Measurements from ENCODE around the gene OMG. TPM values are rescaled to one million over a fixed set of nuclear protein-coding genes. Genes with fewer than 3 reads are reported as not detected.

OMG gene
- total RNA-seq, 2 experiments from 2014 or later, result 0.11 to 0.18 TPM

DNA sequence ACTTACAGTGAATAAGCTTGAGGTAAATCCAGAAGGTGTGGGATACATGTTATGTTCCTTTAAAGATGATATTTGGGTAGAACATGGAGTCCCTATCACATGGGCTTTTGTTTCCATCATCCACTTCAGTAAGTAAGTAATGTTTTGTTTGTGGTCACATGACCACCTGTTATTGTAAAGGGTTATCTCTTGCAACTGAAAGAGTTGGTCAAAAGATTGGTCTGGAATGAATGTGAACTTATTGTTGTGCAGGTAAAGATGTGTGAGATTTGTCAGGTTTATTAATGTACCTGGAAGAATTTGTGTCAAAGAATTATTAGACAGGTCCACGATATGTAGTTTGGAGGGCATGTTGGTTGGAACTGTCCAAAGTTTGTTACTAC, 1.6 kb downstream of the OMG start:
- Mint-ChIP-seq H3K36me3 (ENCODE audit: low read depth) (peaks cover 3% of the 10 kb centered on the region), H3K27me3 (no peaks in the 10 kb centered on the region), H3K4me1 (ENCODE audit: low read depth) (peaks cover 5% of the 10 kb centered on the region), H3K4me3 (no peak overlapping the region), H3K27ac (no peak overlapping the region), H3K9me3 (no peaks in the 10 kb centered on the region)
- ChIA-PET CTCF (interaction anchor here (0.9 to 1.1 kb wide), 2 partner anchors 10 to 41 kb away, joined by 3 to 4 read pairs; no protein-coding TSS in a partner anchor), POLR2A (no interaction called here)
- intact Hi-C loops (cut with micrococcal nuclease), result no loop called here
- ATAC-seq, result no peak
- no peak for DNase-seq
- TF ChIP-seq, protein P1, sequence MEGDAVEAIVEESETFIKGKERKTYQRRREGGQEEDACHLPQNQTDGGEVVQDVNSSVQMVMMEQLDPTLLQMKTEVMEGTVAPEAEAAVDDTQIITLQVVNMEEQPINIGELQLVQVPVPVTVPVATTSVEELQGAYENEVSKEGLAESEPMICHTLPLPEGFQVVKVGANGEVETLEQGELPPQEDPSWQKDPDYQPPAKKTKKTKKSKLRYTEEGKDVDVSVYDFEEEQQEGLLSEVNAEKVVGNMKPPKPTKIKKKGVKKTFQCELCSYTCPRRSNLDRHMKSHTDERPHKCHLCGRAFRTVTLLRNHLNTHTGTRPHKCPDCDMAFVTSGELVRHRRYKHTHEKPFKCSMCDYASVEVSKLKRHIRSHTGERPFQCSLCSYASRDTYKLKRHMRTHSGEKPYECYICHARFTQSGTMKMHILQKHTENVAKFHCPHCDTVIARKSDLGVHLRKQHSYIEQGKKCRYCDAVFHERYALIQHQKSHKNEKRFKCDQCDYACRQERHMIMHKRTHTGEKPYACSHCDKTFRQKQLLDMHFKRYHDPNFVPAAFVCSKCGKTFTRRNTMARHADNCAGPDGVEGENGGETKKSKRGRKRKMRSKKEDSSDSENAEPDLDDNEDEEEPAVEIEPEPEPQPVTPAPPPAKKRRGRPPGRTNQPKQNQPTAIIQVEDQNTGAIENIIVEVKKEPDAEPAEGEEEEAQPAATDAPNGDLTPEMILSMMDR (IDR thresholded peaks at IDR 0.05), result no peak

DNA sequence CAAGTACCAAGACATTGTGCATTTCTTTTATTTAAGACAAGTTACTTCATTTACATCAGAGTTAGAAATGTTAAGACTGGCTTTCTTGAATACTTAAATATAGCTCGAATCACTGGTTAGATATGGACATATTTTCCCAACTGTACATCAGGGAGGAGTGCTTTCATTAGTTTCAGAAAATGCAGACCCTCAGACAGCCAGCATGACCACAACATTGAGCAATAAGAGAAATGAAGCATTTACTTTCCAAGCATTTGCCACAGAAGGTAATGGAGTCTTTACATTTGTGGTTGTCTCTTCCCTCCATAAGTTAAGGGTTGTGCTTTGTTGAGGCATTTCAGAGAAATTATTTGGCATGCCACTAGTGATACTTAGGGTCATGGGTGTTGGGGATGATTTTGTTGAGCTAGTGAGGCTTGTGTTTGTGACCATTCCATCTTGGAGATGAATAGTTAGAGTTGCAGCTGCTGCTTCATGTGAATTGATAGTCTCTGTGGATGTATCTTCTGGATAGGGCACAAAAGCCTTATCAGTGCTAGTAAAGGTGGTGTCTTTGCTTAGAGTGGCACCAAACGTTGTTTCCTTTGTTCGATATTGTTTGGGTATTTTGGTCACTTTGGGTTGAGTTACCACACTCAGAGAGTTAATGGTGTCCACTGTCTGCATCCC, 2.1 kb downstream of the OMG start:
- Mint-ChIP-seq H3K4me3 (no peak overlapping the region), H3K27ac (no peak overlapping the region), H3K27me3 (no peaks in the 10 kb centered on the region), H3K36me3 (ENCODE audit: low read depth) (peaks cover 3% of the 10 kb centered on the region), H3K4me1 (ENCODE audit: low read depth) (peaks cover 10% of the 10 kb centered on the region), H3K9me3 (no peaks in the 10 kb centered on the region)
- ATAC-seq (no peak), DNase-seq (no peak)
- intact Hi-C loops (cut with micrococcal nuclease), result no loop called here
- CTCF ChIA-PET, result interaction anchor here (0.9 to 1.5 kb wide), 3 partner anchors 9 to 227 kb away, joined by 3 to 4 read pairs (median 3); no protein-coding TSS in a partner anchor
- POLR2A ChIA-PET, result no interaction called here
- TF ChIP-seq, protein P1 (IDR thresholded peaks at IDR 0.05), result no peak

DNA sequence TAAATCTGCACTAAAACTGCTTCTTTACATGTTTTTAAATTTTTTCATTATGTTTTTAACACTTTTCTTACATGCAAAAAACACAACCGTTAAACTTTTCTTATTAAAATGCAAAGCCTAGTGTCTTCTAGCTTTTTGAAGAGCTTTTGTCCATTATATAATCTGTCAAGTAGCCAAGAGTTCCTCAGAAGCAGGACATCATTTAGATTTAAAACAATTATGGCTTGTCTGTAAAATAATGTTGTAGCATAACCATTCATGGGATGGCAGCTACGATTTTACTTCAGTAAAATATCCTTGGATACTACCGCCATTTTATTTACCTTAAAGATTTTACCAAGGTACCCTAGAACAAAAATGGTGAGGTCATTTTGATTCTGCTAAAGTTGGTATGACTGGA, 2.8 kb downstream of the OMG start:
- Mint-ChIP-seq H3K4me1 (ENCODE audit: low read depth) (peaks cover 7% of the 10 kb centered on the region), H3K4me3 (no peak overlapping the region), H3K27me3 (no peaks in the 10 kb centered on the region), H3K36me3 (ENCODE audit: low read depth) (peaks cover 3% of the 10 kb centered on the region), H3K27ac (no peak overlapping the region), H3K9me3 (no peaks in the 10 kb centered on the region)
- TF ChIP-seq, protein P1 (IDR thresholded peaks at IDR 0.05), result no peak
- POLR2A ChIA-PET, result no interaction called here
- intact Hi-C loops (cut with micrococcal nuclease), result no loop called here
- CTCF ChIA-PET, result interaction anchor here (1.0 to 1.5 kb wide), 2 partner anchors 9 to 226 kb away, joined by 3 to 5 read pairs; no protein-coding TSS in a partner anchor
- DNase-seq (no peak), ATAC-seq (no peak)

DNA sequence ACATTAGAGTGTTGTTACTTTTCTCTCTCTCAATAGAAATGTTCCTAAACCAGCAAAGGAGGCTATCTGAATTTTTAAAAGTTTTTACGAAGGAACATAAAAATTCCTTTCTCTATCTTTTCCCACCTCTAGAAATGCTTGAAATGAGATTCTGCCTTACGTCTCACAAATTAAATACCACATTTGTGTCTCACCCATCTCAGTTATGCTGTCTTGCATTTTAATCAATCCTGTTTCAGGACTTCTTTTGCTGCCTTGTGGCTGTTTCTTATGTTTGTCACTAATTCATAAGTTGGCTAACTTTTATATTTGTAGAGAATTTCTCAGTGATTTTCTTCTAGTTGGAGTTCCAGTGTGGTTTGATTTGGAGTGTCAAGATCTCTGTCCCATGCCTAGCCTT, 3.5 kb downstream of the OMG start:
- Mint-ChIP-seq H3K36me3 (ENCODE audit: low read depth) (peaks cover 3% of the 10 kb centered on the region), H3K27me3 (no peaks in the 10 kb centered on the region), H3K9me3 (no peaks in the 10 kb centered on the region), H3K4me1 (ENCODE audit: low read depth) (peaks cover 13% of the 10 kb centered on the region), H3K27ac (no peak overlapping the region), H3K4me3 (no peak overlapping the region)
- POLR2A ChIA-PET, result interaction anchor here (1.0 kb wide), 1 partner anchor 16 kb away, joined by 3 read pairs; no protein-coding TSS in a partner anchor
- intact Hi-C loops (cut with micrococcal nuclease), result no loop called here
- DNase-seq (no peak), ATAC-seq (no peak)
- CTCF ChIA-PET, result interaction anchor here (1.0 to 1.5 kb wide), 2 partner anchors 9 to 225 kb away, joined by 3 to 5 read pairs; no protein-coding TSS in a partner anchor
- TF ChIP-seq, protein P1 (IDR thresholded peaks at IDR 0.05), result no peak

DNA sequence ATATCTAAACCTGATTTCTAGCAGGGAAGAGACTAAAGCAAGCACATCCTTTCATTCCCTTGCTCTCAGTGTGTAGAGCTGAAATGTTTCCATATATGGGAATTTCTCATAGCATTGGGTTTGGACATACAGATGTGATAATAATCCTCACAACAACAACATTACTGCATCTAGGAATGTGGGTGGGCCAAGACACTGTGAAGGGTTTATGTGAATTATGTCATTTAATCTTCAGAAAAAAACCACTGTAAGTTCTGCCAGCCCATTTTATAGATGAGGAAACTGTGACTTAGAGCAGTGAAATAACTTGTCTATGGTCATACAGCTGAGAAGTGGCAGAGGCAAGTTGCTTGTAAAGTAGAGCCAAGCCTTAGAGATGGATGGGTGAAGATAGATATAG, 5.2 kb downstream of the OMG start:
- no peak for DNase-seq
- ChIA-PET CTCF (no interaction called here), POLR2A (no interaction called here)
- H3K4me1 Mint-ChIP-seq (ENCODE audit: low read depth), result peaks cover 20% of the 10 kb centered on the region
- no peak overlapping the region for H3K27ac Mint-ChIP-seq
- TF ChIP-seq, protein P1 (IDR thresholded peaks at IDR 0.05), result no peak
- intact Hi-C loops (cut with micrococcal nuclease), result no loop called here
- peaks cover 11% of the 10 kb centered on the region for H3K36me3 Mint-ChIP-seq (ENCODE audit: low read depth)
- ATAC-seq, result no peak
- no peaks in the 10 kb centered on the region for H3K27me3 Mint-ChIP-seq
- H3K4me3 Mint-ChIP-seq, result no peak overlapping the region
- no peaks in the 10 kb centered on the region for H3K9me3 Mint-ChIP-seq
